Measurements from ENCODE around the gene SLC22A13. TPM values are rescaled to one million over a fixed set of nuclear protein-coding genes. Genes with fewer than 3 reads are reported as not detected.

Gene SLC22A13
- total and polyA plus RNA-seq, 2 of the 4 experiments (the other 2 are of a cell fraction) = under 0.01 to 0.22 TPM

GRCh38 chr3:38227989-38228388, 37.6 kb upstream of the SLC22A13 start:
- TF ChIP-seq CEBPB (IDR thresholded peaks at IDR 0.05; ENCODE audit: low read depth, low read length) = peak; percentile 97
- peak; percentile 85 for TF ChIP-seq BHLHE40 (IDR thresholded peaks at IDR 0.05; ENCODE audit: low read depth, low read length)
- TF ChIP-seq CHD1 (IDR thresholded peaks at IDR 0.05; ENCODE audit: low read depth, low read length) = no peak
- Histone ChIP-seq H3K14ac (replicated peaks; ENCODE audit: low read depth, low read length) (peak overlapping the region; percentile 20; the same call in 1 of the 2 replicates), H4K91ac (ENCODE audit: insufficient read depth, low read depth, low read length) (no peak overlapping the region), H3K56ac (ENCODE audit: extremely low read depth, insufficient read depth, low read length) (no peak overlapping the region), H3K23ac (ENCODE audit: low read depth, low read length) (peak overlapping the region; percentile 41; the same call in 1 of the 2 replicates), H2BK5ac (ENCODE audit: low read depth, low read length, poor library complexity, severe bottlenecking) (peak overlapping the region; percentile 55), H3K4me2 (ENCODE audit: low read depth, low read length) (peak overlapping the region; percentile 70; the same call in 1 of the 2 replicates), H3K18ac (ENCODE audit: low read depth, low read length) (peak overlapping the region; percentile 20; the same call in 1 of the 2 replicates), H3K79me1 (ENCODE audit: low read depth in 1 of 2, low read length in 2 of 2) (peaks cover 9 to 43% of the 10 kb centered on the region in 2 experiments), H2AFZ (replicated peaks; ENCODE audit: low read length, poor library complexity) (no peak overlapping the region), H3K9me3 (ENCODE audit: control insufficient read depth, insufficient read depth, low read length) (no peaks in the 10 kb centered on the region), H4K20me1 (ENCODE audit: insufficient read depth, low read length) (no peaks in the 10 kb centered on the region; the same call in 1 of the 2 replicates), H2AK9ac (replicated peaks; ENCODE audit: low read depth, low read length, poor library complexity) (no peak overlapping the region), H3K27ac (ENCODE audit: insufficient read depth, low read length) (peak overlapping the region; percentile 60; the same call in 1 of the 2 replicates), H4K8ac (ENCODE audit: low read depth in 2 of 2, low read length in 2 of 2) (no peak overlapping the region), H3K4ac (ENCODE audit: low read depth, low read length) (no peak overlapping the region; the same call in 1 of the 2 replicates), H3K9ac (ENCODE audit: low read depth, low read length) (no peak overlapping the region), H3K36me3 (ENCODE audit: control insufficient read depth, insufficient read depth, low read length) (peaks cover 8% of the 10 kb centered on the region), H3K9me1 (ENCODE audit: insufficient read depth, low read length) (no peaks in the 10 kb centered on the region; the same call in 1 of the 2 replicates), H2BK20ac (ENCODE audit: low read depth, low read length) (0 out of 2 replicates have a peak overlapping the region, but pooled peaks have one; percentile 11), H3K4me3 (ENCODE audit: insufficient read depth, low read depth, low read length) (no peak overlapping the region), H3K27me3 (ENCODE audit: control insufficient read depth, insufficient read depth, low read length) (no peaks in the 10 kb centered on the region), H2BK15ac (ENCODE audit: low read depth, low read length) (peak overlapping the region; percentile 36; the same call in 1 of the 3 replicates), H3K4me1 (ENCODE audit: control insufficient read depth, insufficient read depth, low read length) (peaks cover 4% of the 10 kb centered on the region), H2BK120ac (ENCODE audit: low read depth, low read length) (peak overlapping the region; percentile 4; the same call in 1 of the 2 replicates), H2AK5ac (ENCODE audit: low read depth, low read length) (peak overlapping the region; percentile 83; the same call in 1 of the 2 replicates), H4K5ac (ENCODE audit: low read depth, low read length) (no peak overlapping the region)
- ATAC-seq (ENCODE audit: low read depth) = peak; percentile 78
- ChIA-PET POLR2A (ENCODE audit: unreplicated experiment) (no interaction called here), CTCF (interaction anchor here (1.2 kb wide), 1 partner anchor 70 kb away, joined by 3 read pairs; no protein-coding TSS in a partner anchor)
- intact Hi-C loops (cut with micrococcal nuclease) = loop anchor here (1.0 kb wide), 1 partner anchor 90 kb away; the partner anchor contains the start of gene MYD88
- DNase-seq = peak; percentile 63
- no TSS peak for BruUV-seq (replicated peaks)
- dilution Hi-C loops (cut with HindIII; ENCODE audit: low sequenced_read_pairs, unreplicated experiment) = no loop called here
- no CpG with 5 or more reads among the region's 2 CpGs for WGBS, 2 experiments (ENCODE audit: extremely low coverage in 2 of 2, insufficient read length in 1 of 2)
- in situ Hi-C loops (cut with MboI; ENCODE audit: low sequenced_read_pairs) = no loop called here

All from IMR-90 (cell line).